ENCODE data around the gene C14orf132.
"Not testable (repeated sequence)": the region's sequence is repeated elsewhere in the genome, so short reads cannot be mapped to it uniquely, and the experiment has no call there.

C14orf132 gene

DNA sequence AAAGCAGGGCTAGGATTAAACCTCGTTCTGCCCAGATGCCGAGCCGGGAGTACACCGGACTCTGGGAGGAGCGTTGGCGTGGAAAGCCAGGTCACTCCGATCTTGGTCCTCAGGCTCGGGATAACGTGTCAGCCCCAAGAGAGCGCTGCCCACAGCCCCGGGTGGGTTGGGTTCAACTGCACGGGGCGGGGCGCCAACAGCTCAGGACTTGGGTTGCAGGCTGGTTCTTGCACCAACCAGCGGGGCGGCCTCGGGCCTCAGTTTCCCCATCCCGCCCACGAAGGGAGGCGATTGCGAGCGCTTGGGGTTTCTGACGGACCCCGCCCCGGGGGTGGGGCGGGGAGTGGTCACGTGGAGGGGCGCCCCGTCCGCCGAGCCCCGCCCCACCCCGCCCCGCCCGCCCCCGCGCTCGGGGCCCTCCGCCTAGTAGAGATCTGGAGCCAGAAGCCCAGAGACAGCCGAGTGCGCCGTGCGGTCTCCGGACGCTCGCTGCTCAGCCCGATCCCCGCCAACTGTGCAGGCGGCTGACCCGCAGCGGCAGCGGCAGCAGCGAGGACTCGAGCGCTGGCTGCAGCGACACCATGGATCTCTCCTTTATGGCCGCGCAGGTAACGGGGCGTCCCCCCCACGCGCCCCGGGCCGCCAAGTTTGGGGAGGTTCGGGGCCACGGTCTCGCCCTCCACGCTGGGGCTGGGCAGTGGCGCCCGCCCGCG is at the start of gene C14orf132:
C14orf132 (plus strand) TSS at position 443 of the 713 bp plus-strand sequence; CDS start at position 582, 139 bp downstream.
- peak; percentile 46 to 58 for DNase-seq

DNA sequence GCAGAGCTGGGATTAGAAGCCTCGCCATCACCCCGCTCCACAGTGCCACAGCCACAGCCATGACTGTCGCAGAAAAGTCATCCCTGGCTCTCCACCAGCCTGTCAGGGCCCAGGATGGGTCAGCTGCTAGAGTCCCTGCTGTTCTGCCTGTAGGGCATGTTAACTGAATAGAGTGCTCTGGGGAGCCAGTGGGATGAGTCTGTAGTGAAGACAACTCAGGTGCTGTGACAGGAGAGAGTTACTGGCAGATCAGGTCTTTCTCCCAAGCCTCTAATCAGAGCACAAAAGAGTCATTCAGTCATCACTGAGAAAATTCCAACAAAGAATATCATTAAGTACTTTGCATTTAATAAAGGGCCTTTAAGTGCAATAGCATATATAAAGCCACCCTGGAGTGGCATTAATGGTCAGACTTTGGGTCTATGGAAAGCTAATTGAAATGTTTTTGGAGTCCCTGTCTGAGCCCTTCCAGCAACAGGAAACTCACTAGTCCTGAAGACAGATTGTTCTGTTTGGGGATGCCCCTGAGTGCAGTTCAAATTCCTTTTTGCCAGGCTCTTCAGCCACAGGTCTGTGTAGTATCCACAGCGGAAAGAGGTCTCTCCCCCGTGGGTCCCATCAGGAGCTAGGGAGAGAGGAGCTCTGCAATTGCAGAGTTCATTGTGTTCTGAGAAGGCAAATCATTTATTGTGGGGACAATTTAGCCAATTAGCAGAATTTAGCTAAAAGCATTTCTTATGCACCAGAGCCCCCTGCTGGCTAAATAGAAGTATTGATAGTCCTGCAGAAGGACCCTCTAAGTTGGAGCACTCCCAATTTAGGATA is 45.2 kb upstream of the C14orf132 start:
- peak; percentile 26 to 27 for DNase-seq

DNA sequence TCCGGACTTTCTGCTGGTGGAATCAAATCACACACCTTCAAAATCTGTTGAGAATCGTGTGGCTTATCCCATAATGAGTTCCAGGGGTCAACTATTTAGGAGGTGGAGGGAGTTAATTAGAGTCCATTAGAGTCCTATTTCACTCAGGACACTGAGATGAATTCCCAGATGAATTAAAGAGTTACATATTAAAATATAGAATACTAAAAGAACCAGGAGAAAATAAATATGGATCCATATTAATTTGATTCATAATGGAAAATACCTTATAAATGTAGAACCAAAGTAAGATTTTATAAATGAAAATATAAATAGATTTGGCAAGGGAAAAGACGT is 44.6 kb upstream of the C14orf132 start:
- DNase-seq = no peak

DNA sequence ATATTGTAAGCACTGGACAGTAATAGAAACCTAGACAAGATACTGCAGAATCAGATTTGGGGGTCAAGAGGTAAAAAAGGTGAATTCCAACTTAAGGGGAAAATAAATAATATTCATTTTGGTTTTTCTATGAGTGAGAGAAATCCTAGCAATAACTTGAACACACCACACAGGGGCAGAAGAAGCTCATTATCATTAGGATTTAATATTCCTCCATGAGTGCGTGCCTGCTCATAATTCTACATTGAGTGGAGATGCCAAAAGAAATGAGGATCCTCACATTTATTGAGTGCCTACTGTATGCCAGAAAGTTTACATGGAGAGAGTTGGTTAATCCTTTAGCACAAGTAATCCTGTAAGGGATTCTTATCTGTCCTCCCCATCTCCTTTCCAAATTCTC is 40.5 kb upstream of the C14orf132 start:
- DNase-seq = no peak

DNA sequence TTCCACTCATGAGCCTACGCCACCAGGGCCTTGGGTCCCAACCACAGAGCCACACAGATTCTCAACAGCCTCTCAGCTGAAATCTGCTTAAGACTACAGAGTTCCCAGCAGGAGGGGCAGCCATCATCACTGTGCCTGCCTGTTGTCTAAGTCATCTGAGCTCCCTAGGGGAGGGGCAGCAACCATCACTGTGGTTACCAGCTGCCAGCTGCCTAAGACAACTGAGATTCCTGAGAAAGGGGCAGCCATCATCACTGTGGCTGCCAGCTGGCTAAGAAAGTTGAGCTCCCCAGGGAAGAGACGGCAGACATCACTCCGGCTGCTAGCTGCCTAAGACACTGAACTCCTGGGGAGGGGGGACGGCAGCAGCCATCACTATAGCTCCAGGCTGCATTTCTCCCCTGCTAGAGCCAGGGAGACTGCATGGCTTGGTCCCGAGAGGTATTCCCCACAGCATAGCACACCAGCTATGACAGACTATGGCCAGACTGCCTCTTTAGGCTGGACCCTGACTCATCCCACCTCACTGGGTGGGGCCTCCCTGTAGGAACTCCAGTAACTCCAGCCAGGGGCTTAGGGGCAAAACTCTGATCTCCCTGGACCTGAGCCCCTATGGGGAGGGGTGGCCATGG is 37.2 kb upstream of the C14orf132 start:
- no peak for DNase-seq

DNA sequence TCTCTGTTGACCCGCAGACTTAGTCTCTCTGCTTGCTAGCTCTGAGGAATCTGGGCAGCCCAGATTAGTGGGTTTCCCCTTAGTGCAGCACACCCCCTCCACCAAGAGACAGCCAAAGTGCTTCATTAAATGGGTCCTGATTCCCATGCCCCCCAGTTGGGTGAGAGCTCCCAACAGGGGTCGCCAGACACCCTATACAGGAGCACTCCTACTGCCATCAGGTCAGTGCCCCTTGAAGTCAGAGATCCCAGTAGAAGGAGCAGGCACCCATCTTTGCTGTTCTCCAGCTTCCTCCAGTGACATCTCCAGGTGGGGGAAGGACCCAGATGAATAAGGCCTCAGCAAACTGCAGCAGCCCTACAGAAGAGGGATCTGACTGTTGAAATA is 36.7 kb upstream of the C14orf132 start:
- DNase-seq = no peak

DNA sequence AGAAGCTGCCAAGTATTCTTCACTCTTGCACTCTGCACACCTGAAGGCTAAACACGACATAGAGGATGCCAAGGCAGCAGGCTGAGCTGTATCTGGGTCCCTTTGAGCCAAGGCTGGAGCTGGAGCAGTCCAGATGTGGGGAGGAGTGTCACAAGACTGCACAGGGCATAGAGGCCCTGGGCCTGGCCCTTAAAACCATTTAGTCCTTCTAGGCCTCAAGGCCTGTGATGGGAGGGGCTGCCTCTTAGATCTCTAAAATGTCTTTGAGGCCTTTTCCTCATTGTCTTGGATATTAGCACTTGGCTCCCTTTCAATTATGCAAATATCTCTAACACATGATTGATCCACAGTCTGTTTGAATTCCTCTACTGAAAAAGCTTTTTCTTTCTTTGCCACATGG is 28.0 kb upstream of the C14orf132 start:
- no peak for DNase-seq

DNA sequence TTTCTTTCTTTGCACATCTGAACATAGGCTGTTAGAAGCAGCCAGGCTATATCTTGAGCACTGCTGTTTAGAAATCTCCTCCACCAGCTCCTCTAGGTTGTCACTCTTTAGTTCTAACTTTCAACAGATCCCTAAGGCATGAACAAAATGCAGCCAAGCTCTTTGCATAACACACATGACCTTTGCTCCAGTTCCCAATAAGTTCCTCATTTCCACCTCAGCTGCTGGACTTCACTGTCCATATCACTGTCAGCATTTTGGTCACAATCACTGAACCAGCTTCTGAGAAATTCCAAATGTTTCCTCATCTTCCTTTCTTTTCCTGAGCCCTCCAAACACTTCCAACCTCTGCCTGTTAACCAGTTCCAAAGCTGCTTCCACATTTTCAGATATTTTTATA is 27.6 kb upstream of the C14orf132 start:
- no peak for DNase-seq

DNA sequence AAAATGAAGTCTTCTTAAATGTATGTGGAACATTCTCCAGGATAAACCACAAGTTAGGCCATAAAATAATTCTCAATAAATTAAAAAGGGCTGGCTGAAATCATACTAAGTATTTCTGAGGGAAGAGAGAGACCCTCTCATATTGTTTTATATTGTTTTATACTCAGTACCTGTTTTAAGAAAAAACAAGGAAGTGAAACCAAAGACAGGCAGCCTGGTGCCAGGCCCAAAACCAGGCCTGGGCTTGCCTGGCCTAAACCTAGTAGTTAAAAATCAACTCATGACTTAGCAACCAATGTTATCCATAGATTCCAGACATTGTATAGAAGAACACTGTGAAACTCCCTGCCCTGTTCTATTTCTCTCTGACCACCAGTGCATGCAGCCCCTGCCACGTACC is 26.4 kb upstream of the C14orf132 start:
- not testable (repeated sequence) for DNase-seq

DNA sequence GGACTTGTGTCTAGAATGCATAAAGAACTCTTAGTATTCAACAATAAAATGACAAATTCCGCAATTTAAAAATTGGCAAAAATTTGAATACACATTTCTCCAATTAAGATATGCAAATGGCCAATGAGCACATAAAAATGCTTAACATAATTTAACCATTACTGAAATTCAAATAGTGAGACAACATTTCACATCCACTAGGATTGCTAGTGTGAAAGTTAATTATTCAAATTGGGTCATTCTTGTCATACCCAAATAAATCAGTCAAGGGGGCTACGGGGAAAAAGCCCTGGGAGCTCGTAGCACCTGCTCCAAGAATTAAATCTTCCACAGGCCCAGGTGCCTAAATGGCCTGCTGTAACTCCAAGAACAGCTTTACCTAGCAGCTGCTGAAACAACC is 25.0 kb upstream of the C14orf132 start:
- no peak for DNase-seq

DNA sequence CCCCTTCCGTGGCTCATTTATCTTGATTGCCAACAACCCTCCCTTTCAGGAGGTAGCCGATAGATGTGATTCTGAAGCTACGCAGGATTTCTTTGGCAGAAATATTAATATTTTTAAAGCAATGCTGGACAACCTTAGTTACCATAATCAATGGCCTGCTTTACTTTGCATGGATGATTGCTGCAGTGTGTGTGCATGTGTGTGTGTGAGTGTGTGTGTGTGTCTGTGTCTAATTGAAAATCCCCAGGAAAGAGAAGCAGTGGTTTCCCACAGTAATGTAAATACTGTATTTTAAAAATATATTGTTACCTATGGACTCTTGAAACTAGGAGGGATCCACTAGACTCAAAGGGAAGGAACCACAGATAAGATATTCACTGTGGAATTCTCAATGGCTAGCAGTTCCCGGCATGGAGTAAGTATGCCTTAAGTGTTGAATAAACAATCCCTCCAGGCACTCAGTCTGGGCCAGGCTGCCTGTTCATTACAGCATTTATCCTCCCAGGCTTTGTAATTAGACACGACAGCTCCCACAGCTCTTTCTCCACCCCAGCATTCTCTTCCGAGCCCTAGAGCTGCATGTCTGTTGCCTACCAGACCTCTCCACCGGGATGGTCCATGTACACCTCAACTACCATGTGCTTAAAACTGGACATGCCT is 22.5 kb upstream of the C14orf132 start:
- DNase-seq = no peak

DNA sequence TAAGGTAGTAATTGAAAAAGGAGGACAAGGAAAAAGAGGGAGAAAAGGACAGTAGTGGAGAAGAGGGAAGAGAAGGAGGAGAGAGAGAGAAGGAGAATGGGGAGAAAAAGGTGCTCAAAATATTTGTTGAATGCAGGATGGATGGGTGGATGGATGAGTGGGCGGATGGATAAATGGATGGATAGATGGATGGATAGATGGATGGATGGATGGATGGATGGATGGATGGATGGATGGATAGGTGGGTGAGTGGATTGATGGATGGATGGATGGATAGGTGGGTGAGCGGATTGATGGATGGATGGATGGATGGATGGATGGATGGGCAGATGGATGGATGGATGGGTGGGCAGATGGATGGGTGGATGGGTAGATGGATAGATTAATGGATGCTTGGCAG is 21.3 kb upstream of the C14orf132 start:
- DNase-seq = no peak

DNA sequence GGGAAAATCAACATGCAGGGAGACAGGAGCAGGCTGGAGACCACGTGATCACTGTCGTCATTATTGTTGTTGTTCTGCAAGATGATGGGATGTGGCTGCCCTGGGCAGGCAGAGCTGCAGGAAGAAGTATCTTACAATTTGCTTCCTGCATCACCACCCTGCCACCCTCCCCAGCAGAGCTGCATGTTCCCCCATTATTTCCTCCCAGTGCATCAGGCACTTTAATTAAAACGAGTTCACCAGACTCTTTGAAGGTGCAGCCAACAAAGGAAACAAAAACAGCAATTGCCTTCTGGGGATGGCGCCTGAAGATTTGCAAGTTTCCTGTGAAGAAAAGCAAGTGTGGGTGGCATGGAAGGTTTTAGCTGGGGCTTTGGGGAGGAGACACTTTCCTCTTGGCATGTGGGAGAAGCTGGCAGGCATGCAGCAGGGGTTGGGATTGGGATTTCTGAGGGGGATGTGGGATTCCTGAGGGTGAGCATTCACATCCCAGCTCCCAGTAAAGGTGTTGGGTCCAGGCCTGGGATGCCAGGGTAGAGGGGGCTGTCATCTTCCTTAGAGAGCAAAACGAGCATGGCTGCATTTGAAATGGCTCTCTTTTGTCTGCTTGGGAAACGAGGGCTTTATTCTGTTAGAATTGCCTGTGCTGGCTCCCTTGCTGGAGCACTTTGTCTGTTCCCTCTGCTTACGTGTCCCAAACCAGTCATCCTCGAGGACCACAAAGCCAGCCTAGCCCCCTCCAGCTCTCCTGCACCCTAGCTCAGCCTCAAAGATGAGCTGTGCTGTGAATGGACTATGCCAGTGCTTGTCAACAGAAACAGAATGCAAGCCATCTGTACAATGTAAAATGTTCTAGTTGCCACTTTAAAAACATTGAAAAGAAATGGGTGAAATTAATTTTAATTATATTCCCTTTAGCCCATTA is 11.5 kb upstream of the C14orf132 start:
- DNase-seq = no peak

DNA sequence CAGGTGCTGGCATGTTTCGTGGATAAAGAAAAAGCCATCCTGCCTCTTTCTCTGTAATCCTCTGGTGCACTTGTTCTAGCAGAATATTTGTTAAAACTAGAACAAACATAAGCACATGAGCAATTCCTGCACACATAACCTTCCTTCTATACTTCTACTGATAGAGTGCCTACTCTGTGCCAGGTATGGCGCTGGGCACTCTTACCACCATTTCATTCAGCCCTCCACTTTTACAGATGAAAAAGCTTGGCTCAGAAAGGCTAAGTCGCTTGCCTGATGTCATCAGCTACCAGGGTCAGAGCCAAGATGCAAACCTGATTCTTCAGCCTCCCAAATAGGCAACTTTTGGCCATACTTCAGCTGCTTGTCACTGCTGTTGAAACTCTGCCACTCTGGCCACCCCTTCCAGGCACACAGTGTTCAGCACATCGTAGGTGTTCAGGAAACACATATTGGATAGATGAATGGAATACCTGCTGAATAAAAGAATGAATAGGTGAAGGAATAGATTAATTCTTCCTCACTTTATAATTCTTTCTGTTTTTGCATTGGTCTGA is 10.0 kb upstream of the C14orf132 start:
- no peak for DNase-seq

DNA sequence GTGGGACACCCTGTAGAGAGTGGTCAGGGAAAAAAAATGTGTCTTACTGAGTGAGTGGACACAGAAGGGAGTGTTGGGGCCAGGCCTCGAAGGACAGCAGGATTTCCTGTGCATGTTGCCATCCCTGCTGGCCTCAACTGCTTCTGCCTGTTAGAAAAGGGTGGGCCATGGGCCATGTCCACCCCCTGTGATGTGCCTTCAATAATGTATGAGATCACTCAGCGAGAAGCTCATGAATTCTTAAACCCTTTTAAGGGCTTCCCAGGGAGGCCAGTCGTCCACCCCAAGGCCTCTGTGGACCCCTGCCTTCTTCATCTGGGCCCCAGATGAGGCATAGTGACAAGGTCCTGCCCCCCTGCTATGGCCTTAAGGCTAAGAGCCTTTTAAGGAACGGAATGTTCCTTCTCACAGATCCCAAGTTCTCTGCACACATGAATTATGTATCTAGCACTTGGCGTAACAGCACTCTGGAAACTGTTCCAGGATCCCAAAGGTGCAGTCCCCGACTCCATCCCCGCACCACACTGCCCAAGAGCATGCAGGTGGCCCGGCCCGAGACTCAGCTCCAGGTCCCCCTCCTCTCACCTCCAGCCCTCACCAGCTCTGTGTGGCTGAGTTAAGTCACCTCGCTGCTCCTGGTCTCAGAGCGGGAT is 8.9 kb upstream of the C14orf132 start:
- DNase-seq = no peak

DNA sequence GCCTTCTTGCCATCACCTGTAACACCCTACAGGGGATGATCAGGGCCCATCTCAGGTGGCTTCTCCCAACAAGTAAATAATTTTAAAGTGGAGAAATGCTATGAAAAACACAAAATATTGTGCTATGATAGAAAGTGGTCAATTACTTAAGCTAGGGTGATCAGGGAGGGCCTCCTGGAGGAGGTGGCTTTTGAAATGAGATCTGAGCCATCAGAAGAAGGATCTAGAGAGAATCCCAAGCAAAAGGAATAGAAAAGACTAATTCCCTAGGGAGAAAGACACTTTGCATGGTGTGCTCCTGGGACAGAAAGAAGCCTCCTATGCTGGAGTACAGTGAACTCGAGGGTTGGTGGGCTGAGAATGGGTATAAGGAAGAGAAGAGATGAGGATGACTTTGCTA is 7.5 kb upstream of the C14orf132 start:
- DNase-seq = no peak

DNA sequence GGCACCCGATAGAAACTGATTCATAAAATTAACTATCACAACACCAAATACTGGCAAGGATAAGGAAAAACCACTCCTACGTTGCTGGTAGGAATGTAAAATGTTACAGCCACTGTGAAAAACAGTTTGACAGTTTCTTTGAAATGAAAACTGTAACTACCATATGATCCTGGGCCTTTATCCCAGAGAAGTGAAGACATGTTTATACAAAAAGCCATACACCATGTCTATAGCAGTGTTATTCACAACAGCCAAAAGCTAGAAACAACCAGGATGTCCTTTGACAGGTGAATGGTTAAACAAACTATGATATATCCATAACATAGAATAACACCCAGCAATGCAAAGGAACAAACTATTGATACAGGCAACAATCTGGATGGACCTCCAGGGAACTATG is 3.7 kb upstream of the C14orf132 start:
- no peak for DNase-seq

DNA sequence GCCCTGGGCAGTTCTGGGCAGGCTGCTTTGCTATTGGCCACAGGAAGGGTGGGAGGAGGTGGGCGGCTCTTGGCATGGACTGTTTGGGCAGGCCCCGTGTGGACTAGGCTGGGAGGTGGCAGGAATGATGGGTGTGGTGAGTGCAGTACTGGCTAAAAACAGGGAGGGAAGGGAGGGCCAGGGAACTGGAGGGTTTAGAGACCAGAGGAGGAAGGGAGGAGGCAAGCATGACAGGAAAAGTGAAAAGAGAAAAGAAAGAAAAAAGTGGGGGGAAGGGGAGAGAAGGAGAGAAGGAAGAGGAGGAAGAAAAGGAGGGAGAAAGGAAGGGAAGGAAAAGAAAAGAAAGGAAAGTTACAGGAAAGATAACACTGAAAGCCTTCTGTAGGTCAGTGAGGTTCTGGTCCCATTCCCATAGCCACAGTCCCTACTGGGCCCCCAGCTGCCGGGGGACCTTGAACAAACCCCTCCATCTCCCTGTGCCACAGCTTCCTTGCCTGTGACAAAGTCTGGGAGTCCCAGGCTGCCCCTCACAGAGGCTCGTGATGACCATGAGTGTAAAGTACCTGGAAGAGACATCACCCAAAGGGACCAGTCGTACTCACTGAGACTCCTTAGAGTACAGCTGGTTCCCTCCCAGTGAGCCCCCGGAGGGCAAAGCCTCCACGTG is 1.1 kb upstream of the C14orf132 start:
- DNase-seq = no peak

DNA sequence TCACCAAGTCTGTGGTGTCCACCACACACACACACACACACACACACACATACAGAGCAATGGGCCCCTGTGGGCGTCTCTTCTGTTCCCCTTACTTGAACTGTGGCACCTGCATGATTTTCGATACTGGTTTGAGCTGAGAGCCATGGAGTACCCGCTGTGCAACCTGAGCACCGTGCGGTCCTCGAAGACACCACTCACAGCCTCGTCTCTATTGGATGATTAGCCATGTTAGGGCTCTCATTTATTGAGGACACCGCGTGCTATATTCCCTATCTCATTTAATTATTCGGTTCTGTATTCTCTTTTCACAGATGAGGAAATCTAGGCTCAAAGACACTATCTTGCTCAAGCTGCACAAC is 623 bp upstream of the C14orf132 start:
- DNase-seq = no peak

DNA sequence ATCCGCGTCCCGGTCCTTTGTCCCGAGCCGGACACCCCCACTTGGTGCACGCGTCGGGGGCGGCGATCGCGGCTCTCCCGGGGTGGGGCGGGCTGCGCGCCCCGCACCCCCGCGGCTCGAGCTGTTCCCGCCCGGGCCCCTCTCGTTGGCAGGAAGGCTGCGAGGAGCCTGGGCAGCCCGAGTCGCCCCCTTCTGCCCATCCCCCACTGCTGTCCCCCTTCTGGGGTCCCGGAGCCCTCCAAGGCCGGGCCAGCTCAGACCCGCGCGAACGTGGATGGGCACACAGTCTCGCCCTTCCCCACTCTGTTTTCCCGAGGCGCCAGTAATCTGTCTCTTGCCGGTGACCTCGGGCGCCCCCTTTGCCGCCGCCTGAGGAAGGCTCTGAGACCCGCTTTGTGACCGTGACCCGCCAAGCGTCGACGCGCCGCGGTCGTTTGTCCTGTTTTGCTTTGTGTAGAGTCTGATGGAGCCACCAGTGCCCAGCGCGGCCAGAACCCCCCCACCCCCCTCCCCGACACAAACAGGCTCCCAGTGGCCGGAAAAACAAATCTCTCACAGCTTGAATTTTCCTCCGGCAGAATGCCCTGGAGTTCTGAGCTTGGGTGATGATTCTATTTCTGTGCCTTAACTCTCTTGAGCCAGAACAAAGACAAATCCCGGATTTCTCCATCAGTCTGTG is 610 bp downstream of the C14orf132 start:
- DNase-seq = peak; percentile 3 to 8
